GM23338 (cell line): ENCODE measurements around the gene ZBTB20. TPM values are rescaled to one million over a fixed set of nuclear protein-coding genes. Genes with fewer than 3 reads are reported as not detected.

Experiments used
- ATAC-seq: fragments of 200-7000 bp; cut with Tn5 transposase; 3 replicates; pipeline ENCODE4 v1.9.1; 2020
- DNase-seq: peaks from one replicate; pipeline ENCODE4 v3.0.0-alpha.2; 2015; ENCODE audit warnings: low spot score
- H2AFZ ChIP-seq: fragments of 200-600 bp; sonication (generic); 2 replicates; pipeline ENCODE4 v1.8.0; 2016; ENCODE audit warnings: antibody characterized with exemption, mild to moderate bottlenecking, moderate library complexity
- H3F3A ChIP-seq: fragments of 200-600 bp; sonication (generic); replicated peaks from 2 replicates; pipeline ENCODE4 v1.8.0; 2017; ENCODE audit warnings: antibody characterized with exemption, mixed run types, low read depth
- H3K27ac ChIP-seq: fragments of 200-600 bp; sonication (generic); 2 replicates; pipeline ENCODE4 v1.6.1; 2016; ENCODE audit warnings: low read depth
- H3K27me3 ChIP-seq: fragments of 200-600 bp; sonication (generic); 2 replicates; pipeline ENCODE4 v1.8.0; 2016; ENCODE audit warnings: mild to moderate bottlenecking, mixed run types, moderate library complexity; ENCODE audit not compliant: insufficient read depth
- H3K36me3 ChIP-seq: fragments of 200-600 bp; sonication (generic); 2 replicates; pipeline ENCODE4 v1.8.0; 2016; ENCODE audit warnings: mild to moderate bottlenecking; ENCODE audit not compliant: insufficient read depth
- H3K4me1 ChIP-seq: fragments of 200-600 bp; sonication (generic); 2 replicates; pipeline ENCODE4 v1.8.0; 2016; ENCODE audit warnings: mild to moderate bottlenecking, moderate library complexity; ENCODE audit not compliant: insufficient read depth
- H3K4me2 ChIP-seq: fragments of 200-600 bp; sonication (generic); 2 replicates; pipeline ENCODE4 v1.7.1; 2017; ENCODE audit warnings: mixed run types
- H3K4me3 ChIP-seq: fragments of 200-600 bp; sonication (generic); 2 replicates; pipeline ENCODE4 v1.6.1; 2016; ENCODE audit warnings: mixed run types
- H3K79me2 ChIP-seq: fragments of 200-600 bp; sonication (generic); replicated peaks from 2 replicates; pipeline ENCODE4 v1.8.0; 2017; ENCODE audit warnings: mild to moderate bottlenecking; ENCODE audit not compliant: insufficient read depth
- H3K9me2 ChIP-seq: fragments of 200-600 bp; sonication (generic); 2 replicates; pipeline ENCODE4 v1.8.0; 2017; ENCODE audit not compliant: insufficient read depth
- H4K20me1 ChIP-seq: fragments of 200-600 bp; sonication (generic); replicated peaks from 2 replicates; pipeline ENCODE4 v1.8.0; 2017; ENCODE audit warnings: mild to moderate bottlenecking; ENCODE audit not compliant: insufficient read depth
- H3K27ac Mint-ChIP-seq: 2 replicates; pipeline ENCODE4 v1.8.0; 2020; ENCODE audit warnings: inconsistent platforms, mild to moderate bottlenecking, moderate library complexity, mixed read lengths
- H3K27me3 Mint-ChIP-seq: 3 replicates; pipeline ENCODE4 v1.8.0; 2022; ENCODE audit warnings: low read depth, mild to moderate bottlenecking, moderate library complexity, mixed read lengths, inconsistent platforms; ENCODE audit not compliant: insufficient read depth, poor library complexity
- H3K36me3 Mint-ChIP-seq: 3 replicates; pipeline ENCODE4 v1.8.0; 2021; ENCODE audit warnings: low read depth, mild to moderate bottlenecking, inconsistent platforms, moderate library complexity, mixed read lengths
- H3K4me1 Mint-ChIP-seq: 3 replicates; pipeline ENCODE4 v1.8.0; 2020; ENCODE audit warnings: mild to moderate bottlenecking, inconsistent platforms, mixed read lengths
- H3K4me3 Mint-ChIP-seq: 3 replicates; pipeline ENCODE4 v1.8.0; 2021; ENCODE audit warnings: moderate library complexity, mild to moderate bottlenecking, inconsistent platforms, mixed read lengths
- H3K9me3 Mint-ChIP-seq: 3 replicates; pipeline ENCODE4 v1.8.0; 2020; ENCODE audit warnings: moderate library complexity, mild to moderate bottlenecking, inconsistent platforms, mixed read lengths
- EZH2 ChIP-seq: fragments of 200-600 bp; sonication (generic); IDR thresholded peaks from one replicate; pipeline ENCODE4 v1.8.0; 2017; ENCODE audit warnings: antibody characterized with exemption, mild to moderate bottlenecking, low read depth; ENCODE audit not compliant: unreplicated experiment
- EZH2phosphoT487 ChIP-seq: fragments of 200-600 bp; sonication (generic); IDR thresholded peaks from one replicate; pipeline ENCODE4 v1.8.1; 2018; ENCODE audit warnings: antibody characterized with exemption; ENCODE audit not compliant: unreplicated experiment
- JUNB ChIP-seq: IDR thresholded peaks from one replicate; pipeline ENCODE4 v1.6.1; 2016; ENCODE audit warnings: antibody characterized with exemption; ENCODE audit not compliant: unreplicated experiment
- POLR2AphosphoS5 ChIP-seq: IDR thresholded peaks from 2 replicates; pipeline ENCODE4 v1.6.1; 2016; ENCODE audit warnings: antibody characterized with exemption, low read depth
- REST ChIP-seq: IDR thresholded peaks from one replicate; pipeline ENCODE4 v1.6.1; 2018; ENCODE audit warnings: antibody characterized with exemption; ENCODE audit not compliant: unreplicated experiment
- ZNF114 ChIP-seq: fragments of 250-450 bp; sonication (Bioruptor Pico); IDR thresholded peaks from 2 replicates; pipeline ENCODE4 v1.5.0; 2020; ENCODE audit warnings: mild to moderate bottlenecking, moderate library complexity
- ZNF331 ChIP-seq: fragments of 250-450 bp; sonication (Bioruptor Pico); IDR thresholded peaks from 2 replicates; pipeline ENCODE4 v1.5.0; 2020; ENCODE audit warnings: low read depth, mild to moderate bottlenecking, moderate library complexity
- polyA plus RNA-seq: library from polyadenylated mRNA; unstranded; fragments of >200 nt; fragmentation: Nextera tagmentation; extraction: Ambion mirVana; gene quantifications from 2 replicates; pipeline ENCODE4 v1.2.1, GENCODE V29; 2016
- total RNA-seq: library from RNA; depleted of rRNA; stranded (reverse); fragments of >200 nt; shearing (Covaris generic); gene quantifications from 2 replicates; pipeline ENCODE4 v1.2.3, GENCODE V29; 2014
- TF ChIP-seq, protein P1 (sequence below): fragments of 250-450 bp; sonication (Bioruptor Pico); IDR thresholded peaks from 2 replicates; pipeline ENCODE4 v1.5.0; 2020; ENCODE audit warnings: mild to moderate bottlenecking, moderate library complexity
- TF ChIP-seq, protein P2 (sequence below): IDR thresholded peaks from 2 replicates; pipeline ENCODE4 v1.6.1; 2016; ENCODE audit warnings: antibody characterized with exemption
- TF ChIP-seq, protein P3 (sequence below), 2 experiments: fragments of 200-600 bp in 1 of 2; sonication (generic) in 1 of 2; conservative IDR thresholded peaks; 2 replicates each; pipeline versions ENCODE4 v1.5.1 to v1.6.1; 2016 to 2017; ENCODE audit warnings: antibody characterized with exemption in 2 of 2, low read depth in 2 of 2, mild to moderate bottlenecking in 2 of 2, moderate library complexity in 1 of 2

The ZBTB20 gene
- total and polyA plus RNA-seq, 2 experiments from 2014 or later, result 2.0 to 3.3 TPM

- TF ChIP-seq, protein P1, sequence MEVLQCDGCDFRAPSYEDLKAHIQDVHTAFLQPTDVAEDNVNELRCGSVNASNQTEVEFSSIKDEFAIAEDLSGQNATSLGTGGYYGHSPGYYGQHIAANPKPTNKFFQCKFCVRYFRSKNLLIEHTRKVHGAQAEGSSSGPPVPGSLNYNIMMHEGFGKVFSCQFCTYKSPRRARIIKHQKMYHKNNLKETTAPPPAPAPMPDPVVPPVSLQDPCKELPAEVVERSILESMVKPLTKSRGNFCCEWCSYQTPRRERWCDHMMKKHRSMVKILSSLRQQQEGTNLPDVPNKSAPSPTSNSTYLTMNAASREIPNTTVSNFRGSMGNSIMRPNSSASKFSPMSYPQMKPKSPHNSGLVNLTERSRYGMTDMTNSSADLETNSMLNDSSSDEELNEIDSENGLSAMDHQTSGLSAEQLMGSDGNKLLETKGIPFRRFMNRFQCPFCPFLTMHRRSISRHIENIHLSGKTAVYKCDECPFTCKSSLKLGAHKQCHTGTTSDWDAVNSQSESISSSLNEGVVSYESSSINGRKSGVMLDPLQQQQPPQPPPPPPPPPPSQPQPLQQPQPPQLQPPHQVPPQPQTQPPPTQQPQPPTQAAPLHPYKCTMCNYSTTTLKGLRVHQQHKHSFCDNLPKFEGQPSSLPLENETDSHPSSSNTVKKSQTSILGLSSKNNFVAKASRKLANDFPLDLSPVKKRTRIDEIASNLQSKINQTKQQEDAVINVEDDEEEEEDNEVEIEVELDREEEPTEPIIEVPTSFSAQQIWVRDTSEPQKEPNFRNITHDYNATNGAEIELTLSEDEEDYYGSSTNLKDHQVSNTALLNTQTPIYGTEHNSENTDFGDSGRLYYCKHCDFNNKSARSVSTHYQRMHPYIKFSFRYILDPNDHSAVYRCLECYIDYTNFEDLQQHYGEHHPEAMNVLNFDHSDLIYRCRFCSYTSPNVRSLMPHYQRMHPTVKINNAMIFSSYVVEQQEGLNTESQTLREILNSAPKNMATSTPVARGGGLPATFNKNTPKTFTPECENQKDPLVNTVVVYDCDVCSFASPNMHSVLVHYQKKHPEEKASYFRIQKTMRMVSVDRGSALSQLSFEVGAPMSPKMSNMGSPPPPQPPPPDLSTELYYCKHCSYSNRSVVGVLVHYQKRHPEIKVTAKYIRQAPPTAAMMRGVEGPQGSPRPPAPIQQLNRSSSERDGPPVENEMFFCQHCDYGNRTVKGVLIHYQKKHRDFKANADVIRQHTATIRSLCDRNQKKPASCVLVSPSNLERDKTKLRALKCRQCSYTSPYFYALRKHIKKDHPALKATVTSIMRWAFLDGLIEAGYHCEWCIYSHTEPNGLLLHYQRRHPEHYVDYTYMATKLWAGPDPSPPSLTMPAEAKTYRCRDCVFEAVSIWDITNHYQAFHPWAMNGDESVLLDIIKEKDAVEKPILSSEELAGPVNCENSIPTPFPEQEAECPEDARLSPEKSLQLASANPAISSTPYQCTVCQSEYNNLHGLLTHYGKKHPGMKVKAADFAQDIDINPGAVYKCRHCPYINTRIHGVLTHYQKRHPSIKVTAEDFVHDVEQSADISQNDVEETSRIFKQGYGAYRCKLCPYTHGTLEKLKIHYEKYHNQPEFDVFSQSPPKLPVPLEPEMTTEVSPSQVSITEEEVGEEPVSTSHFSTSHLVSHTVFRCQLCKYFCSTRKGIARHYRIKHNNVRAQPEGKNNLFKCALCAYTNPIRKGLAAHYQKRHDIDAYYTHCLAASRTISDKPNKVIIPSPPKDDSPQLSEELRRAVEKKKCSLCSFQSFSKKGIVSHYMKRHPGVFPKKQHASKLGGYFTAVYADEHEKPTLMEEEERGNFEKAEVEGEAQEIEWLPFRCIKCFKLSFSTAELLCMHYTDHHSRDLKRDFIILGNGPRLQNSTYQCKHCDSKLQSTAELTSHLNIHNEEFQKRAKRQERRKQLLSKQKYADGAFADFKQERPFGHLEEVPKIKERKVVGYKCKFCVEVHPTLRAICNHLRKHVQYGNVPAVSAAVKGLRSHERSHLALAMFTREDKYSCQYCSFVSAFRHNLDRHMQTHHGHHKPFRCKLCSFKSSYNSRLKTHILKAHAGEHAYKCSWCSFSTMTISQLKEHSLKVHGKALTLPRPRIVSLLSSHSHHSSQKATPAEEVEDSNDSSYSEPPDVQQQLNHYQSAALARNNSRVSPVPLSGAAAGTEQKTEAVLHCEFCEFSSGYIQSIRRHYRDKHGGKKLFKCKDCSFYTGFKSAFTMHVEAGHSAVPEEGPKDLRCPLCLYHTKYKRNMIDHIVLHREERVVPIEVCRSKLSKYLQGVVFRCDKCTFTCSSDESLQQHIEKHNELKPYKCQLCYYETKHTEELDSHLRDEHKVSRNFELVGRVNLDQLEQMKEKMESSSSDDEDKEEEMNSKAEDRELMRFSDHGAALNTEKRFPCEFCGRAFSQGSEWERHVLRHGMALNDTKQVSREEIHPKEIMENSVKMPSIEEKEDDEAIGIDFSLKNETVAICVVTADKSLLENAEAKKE, result no peak
- TF ChIP-seq, protein P2, sequence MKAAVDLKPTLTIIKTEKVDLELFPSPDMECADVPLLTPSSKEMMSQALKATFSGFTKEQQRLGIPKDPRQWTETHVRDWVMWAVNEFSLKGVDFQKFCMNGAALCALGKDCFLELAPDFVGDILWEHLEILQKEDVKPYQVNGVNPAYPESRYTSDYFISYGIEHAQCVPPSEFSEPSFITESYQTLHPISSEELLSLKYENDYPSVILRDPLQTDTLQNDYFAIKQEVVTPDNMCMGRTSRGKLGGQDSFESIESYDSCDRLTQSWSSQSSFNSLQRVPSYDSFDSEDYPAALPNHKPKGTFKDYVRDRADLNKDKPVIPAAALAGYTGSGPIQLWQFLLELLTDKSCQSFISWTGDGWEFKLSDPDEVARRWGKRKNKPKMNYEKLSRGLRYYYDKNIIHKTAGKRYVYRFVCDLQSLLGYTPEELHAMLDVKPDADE, result no peak
- TF ChIP-seq JUNB, result no peak
These were observed 416.7 kb downstream of the ZBTB20 start (continued) for GRCh38 chr3:114730397-114730796.

- Mint-ChIP-seq H3K36me3 (no peaks in the 10 kb centered on the region), H3K27me3 (no peaks in the 10 kb centered on the region), H3K27ac (no peak overlapping the region), H3K4me1 (no peaks in the 10 kb centered on the region), H3K9me3 (no peaks in the 10 kb centered on the region), H3K4me3 (no peak overlapping the region)
- Histone ChIP-seq H3K4me1 (no peaks in the 10 kb centered on the region), H2AFZ (no peak overlapping the region), H3F3A (no peaks in the 10 kb centered on the region), H3K4me2 (no peak overlapping the region), H3K27me3 (no peaks in the 10 kb centered on the region), H3K36me3 (no peaks in the 10 kb centered on the region), H3K4me3 (no peak overlapping the region), H3K27ac (no peak overlapping the region), H3K9me2 (no peaks in the 10 kb centered on the region), H3K79me2 (no peaks in the 10 kb centered on the region), H4K20me1 (no peaks in the 10 kb centered on the region)
- no peak for DNase-seq
- ATAC-seq, result no peak
- TF ChIP-seq POLR2AphosphoS5 (no peak), EZH2 (no peak), REST (no peak), ZNF114 (CRISPR knock-in tag) (no peak), ZNF331 (no peak), JUNB (no peak), EZH2phosphoT487 (no peak)
- TF ChIP-seq, protein P3, sequence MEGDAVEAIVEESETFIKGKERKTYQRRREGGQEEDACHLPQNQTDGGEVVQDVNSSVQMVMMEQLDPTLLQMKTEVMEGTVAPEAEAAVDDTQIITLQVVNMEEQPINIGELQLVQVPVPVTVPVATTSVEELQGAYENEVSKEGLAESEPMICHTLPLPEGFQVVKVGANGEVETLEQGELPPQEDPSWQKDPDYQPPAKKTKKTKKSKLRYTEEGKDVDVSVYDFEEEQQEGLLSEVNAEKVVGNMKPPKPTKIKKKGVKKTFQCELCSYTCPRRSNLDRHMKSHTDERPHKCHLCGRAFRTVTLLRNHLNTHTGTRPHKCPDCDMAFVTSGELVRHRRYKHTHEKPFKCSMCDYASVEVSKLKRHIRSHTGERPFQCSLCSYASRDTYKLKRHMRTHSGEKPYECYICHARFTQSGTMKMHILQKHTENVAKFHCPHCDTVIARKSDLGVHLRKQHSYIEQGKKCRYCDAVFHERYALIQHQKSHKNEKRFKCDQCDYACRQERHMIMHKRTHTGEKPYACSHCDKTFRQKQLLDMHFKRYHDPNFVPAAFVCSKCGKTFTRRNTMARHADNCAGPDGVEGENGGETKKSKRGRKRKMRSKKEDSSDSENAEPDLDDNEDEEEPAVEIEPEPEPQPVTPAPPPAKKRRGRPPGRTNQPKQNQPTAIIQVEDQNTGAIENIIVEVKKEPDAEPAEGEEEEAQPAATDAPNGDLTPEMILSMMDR (conservative IDR thresholded peaks at IDR 0.05; ENCODE audit: low read depth in 2 of 2), result no peak
- TF ChIP-seq, protein P2, result no peak
These were observed 419.7 kb downstream of the ZBTB20 start for GRCh38 chr3:114727373-114727772.
